ENCODE data around the gene NIPBL. TPM values are rescaled to one million over a fixed set of nuclear protein-coding genes. Genes with fewer than 3 reads are reported as not detected.
"Not testable (repeated sequence)": the region's sequence is repeated elsewhere in the genome, so short reads cannot be mapped to it uniquely, and the experiment has no call there.

NIPBL gene
- total RNA-seq, 2 donors from 2014 or later = 43.2 to 53.6 TPM

DNA sequence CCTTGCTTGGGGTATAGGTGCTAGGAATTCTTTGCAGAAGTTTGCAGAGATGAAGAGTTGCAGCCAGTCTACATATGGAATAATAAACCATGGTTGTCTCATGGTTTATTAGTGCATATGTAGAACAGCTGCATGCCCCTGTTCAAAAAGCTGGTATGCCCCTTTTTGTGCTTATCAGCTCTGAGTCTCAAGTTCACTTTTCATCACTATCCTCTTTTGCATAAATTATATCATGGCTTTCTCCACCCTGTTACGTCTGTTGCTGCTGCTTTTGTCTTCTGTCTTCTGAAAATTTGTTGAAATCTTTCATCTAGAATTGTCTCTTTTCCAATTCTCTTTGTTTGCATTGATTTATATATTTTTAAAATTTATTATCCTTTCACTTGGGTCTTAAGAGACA is 200.6 kb downstream of the NIPBL start:
- intact Hi-C loops (cut with DNase I) = no loop called here
- no peaks in the 10 kb centered on the region for H3K27me3 ChIP-seq (replicated peaks; ENCODE audit: insufficient read depth)
- H3K27ac ChIP-seq = no peak overlapping the region
- TF ChIP-seq POLR2AphosphoS5 (IDR thresholded peaks at IDR 0.05) = no peak
- TF ChIP-seq CTCF (IDR thresholded peaks at IDR 0.05) = no peak
- TF ChIP-seq POLR2A (IDR thresholded peaks at IDR 0.05) = no peak
- H3K9me3 ChIP-seq = no peaks in the 10 kb centered on the region
- no peaks in the 10 kb centered on the region for H3K36me3 ChIP-seq
- H3K4me3 ChIP-seq = no peak overlapping the region
- H3K4me1 ChIP-seq (replicated peaks) = no peaks in the 10 kb centered on the region
- no peak for DNase-seq (ENCODE audit: low spot score)
- 87% methylated on average over 1 of the region's 1 CpG for WGBS

DNA sequence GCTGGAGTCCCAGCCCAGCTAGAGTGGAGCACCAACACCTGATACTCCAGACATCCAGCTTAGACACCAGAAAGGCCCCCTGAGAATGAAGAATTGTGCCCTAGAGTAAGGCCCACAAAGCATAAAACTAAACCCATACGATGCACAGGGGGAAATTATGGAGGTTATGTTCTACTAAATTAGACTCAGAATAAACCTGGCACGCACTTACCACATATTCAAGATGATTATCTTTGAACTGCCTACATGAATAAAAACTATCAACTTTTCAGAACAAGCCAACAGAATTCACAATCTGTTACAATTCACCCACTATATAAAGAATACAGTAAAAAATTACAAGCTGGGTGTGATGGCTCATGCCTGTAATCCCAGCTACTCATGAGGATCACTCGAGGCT is 204.1 kb downstream of the NIPBL start:
- Histone ChIP-seq H3K4me1 (replicated peaks) (no peaks in the 10 kb centered on the region), H3K9me3 (no peaks in the 10 kb centered on the region), H3K27me3 (replicated peaks; ENCODE audit: insufficient read depth) (no peaks in the 10 kb centered on the region), H3K27ac (no peak overlapping the region), H3K36me3 (no peaks in the 10 kb centered on the region), H3K4me3 (no peak overlapping the region)
- intact Hi-C loops (cut with DNase I) = no loop called here
- 78% methylated on average over 3 of the region's 3 CpGs for WGBS
- TF ChIP-seq CTCF (IDR thresholded peaks at IDR 0.05) (no peak), POLR2A (IDR thresholded peaks at IDR 0.05) (no peak), POLR2AphosphoS5 (IDR thresholded peaks at IDR 0.05) (no peak)
- no peak for DNase-seq (ENCODE audit: low spot score)

DNA sequence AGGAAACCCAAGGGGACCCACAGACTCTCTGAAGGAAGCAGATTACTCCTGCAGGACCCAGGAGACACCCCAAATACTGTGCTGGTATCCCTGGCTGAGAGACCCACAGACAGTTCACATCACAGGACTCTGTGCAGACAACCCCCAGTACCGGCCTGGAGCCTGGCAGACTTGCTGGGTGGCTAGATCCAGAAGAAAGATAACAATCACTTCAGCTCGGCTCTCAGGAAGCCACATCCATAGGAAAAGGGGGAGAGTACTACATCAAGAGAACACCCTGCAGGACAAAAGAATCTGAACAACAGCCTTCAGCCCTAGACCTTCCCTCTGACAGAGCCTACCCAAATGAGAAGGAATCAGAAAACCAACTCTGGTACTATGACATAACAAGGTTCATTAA is 206.4 kb downstream of the NIPBL start:
- H3K4me1 ChIP-seq (replicated peaks); H3K9me3 ChIP-seq; H3K36me3 ChIP-seq; H3K27me3 ChIP-seq (replicated peaks; ENCODE audit: insufficient read depth); DNase-seq (ENCODE audit: low spot score); intact Hi-C loops (cut with DNase I); H3K4me3 ChIP-seq; H3K27ac ChIP-seq: not testable (repeated sequence)
- 40% methylated on average over 2 of the region's 2 CpGs for WGBS

DNA sequence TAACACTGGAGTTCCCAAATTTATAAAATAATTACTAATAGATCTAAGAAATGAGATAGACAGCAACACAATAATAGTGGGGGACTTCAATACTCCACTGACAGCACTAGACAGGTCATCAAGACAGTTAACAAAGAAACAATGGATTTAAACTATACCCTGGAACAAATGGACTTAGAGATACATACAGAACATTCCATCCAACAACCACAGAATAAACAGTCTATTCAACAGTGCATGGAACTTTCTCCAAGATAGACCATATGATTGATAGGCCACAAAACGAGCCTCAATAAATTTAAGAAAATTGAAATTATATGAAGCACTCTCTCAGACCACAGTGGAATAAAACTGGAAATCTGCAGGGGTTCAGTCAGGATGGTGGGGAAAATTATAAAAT is 209.5 kb downstream of the NIPBL start:
- intact Hi-C loops (cut with DNase I); H3K4me1 ChIP-seq (replicated peaks); H3K27ac ChIP-seq; DNase-seq (ENCODE audit: low spot score); H3K9me3 ChIP-seq; H3K4me3 ChIP-seq; H3K27me3 ChIP-seq (replicated peaks; ENCODE audit: insufficient read depth); H3K36me3 ChIP-seq: not testable (repeated sequence)
- 76% methylated on average over 1 of the region's 1 CpG for WGBS

GRCh38 chr5:37086466-37087173 is 210.1 kb downstream of the NIPBL start:
- Histone ChIP-seq H3K4me1 (replicated peaks) (no peaks in the 10 kb centered on the region), H3K27ac (peak overlapping the region in 1 of 2 donors; percentile 61), H3K27me3 (replicated peaks; ENCODE audit: insufficient read depth) (no peaks in the 10 kb centered on the region), H3K36me3 (no peaks in the 10 kb centered on the region), H3K4me3 (no peak overlapping the region), H3K9me3 (no peaks in the 10 kb centered on the region)
- whole genome bisulfite sequencing = 59% methylated on average over 12 of the region's 12 CpGs
- intact Hi-C loops (cut with DNase I) = no loop called here
- DNase-seq (ENCODE audit: low spot score) = peak; percentile 33
- TF ChIP-seq CTCF (IDR thresholded peaks at IDR 0.05) = no peak
- TF ChIP-seq POLR2AphosphoS5 (IDR thresholded peaks at IDR 0.05) = peak; percentile 61

DNA sequence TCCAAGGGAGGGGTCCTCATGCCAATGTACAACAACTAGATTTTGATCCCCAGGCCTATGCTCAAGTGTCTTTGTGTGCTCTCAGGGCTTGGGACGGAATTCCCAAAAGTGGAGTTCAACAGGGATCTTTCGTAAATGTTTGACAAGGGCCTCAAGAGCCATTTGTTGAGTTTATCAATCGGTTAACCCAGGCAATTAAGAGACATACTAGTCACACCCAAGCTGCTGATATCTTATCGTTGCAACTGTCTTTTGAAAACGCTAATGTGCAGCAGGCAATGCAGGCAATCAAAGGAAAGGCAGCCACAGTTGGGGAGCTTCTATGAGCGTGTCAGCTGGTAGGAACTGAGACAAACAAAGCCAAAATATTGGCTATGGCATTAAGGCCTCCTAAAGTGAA is 211.4 kb downstream of the NIPBL start:
- Histone ChIP-seq H3K36me3 (no peaks in the 10 kb centered on the region), H3K4me3 (no peak overlapping the region), H3K9me3 (no peaks in the 10 kb centered on the region), H3K4me1 (replicated peaks) (no peaks in the 10 kb centered on the region), H3K27ac (peak overlapping the region in 1 of 2 donors; percentile 27), H3K27me3 (replicated peaks; ENCODE audit: insufficient read depth) (no peaks in the 10 kb centered on the region)
- intact Hi-C loops (cut with DNase I) = no loop called here
- DNase-seq (ENCODE audit: low spot score) = no peak
- TF ChIP-seq POLR2A (IDR thresholded peaks at IDR 0.05) (no peak), CTCF (IDR thresholded peaks at IDR 0.05) (no peak), POLR2AphosphoS5 (IDR thresholded peaks at IDR 0.05) (no peak)
- WGBS = 78% methylated on average over 6 of the region's 6 CpGs
